ENCODE data around the gene NOL6.

DNA sequence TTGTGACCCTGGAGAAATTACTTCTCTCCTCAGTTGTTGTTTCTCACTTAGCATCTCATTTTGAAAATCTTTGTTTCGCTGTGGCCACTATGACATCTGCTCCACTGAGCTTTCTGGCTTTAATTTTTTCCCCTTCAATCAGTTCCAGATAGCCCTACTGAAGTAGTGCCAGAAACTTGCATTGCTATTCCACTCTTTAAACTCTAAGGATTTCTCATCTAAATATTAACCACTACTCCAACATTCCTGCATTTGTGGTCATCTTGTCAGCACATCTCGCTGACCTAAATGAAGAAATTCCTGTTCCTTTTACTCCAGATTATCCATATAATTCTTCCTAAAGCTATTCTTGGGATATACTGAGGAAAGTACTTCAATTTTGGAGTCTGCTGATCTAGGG is 15.3 kb upstream of the NOL6 start:
- TF ChIP-seq, protein P1, sequence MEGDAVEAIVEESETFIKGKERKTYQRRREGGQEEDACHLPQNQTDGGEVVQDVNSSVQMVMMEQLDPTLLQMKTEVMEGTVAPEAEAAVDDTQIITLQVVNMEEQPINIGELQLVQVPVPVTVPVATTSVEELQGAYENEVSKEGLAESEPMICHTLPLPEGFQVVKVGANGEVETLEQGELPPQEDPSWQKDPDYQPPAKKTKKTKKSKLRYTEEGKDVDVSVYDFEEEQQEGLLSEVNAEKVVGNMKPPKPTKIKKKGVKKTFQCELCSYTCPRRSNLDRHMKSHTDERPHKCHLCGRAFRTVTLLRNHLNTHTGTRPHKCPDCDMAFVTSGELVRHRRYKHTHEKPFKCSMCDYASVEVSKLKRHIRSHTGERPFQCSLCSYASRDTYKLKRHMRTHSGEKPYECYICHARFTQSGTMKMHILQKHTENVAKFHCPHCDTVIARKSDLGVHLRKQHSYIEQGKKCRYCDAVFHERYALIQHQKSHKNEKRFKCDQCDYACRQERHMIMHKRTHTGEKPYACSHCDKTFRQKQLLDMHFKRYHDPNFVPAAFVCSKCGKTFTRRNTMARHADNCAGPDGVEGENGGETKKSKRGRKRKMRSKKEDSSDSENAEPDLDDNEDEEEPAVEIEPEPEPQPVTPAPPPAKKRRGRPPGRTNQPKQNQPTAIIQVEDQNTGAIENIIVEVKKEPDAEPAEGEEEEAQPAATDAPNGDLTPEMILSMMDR (IDR thresholded peaks at IDR 0.05; ENCODE audit: low read depth, low read length, poor library complexity, severe bottlenecking): no peak
- no peak for TF ChIP-seq EZH2phosphoT487 (IDR thresholded peaks at IDR 0.05; ENCODE audit: borderline replicate concordance, low read length)

All from DOHH2 (cell line).